ENCODE results near the gene ARF6. TPM values are rescaled to one million over a fixed set of nuclear protein-coding genes. Genes with fewer than 3 reads are reported as not detected.
"Not testable (repeated sequence)": the region's sequence is repeated elsewhere in the genome, so short reads cannot be mapped to it uniquely, and the experiment has no call there.

ARF6 gene
- total RNA-seq, 3 donors from 2014 or later, result 84.3 to 125 (median 123) TPM

- Histone ChIP-seq H3K4me1 (ENCODE audit: low read depth) (peaks cover 40% of the 10 kb centered on the region), H3K9me3 (no peaks in the 10 kb centered on the region), H3K4me3 (no peak overlapping the region), H3K36me3 (ENCODE audit: low read depth) (no peaks in the 10 kb centered on the region)
- intact Hi-C loops (cut with DNase I, micrococcal nuclease), result loop anchor here in 1 of 2 donors (10.0 kb wide), 1 partner anchor 67 kb away; no protein-coding TSS in a partner anchor
- ATAC-seq (no peak), DNase-seq (peak in 1 of 3 donors; percentile 48)
- TF ChIP-seq, protein P1, sequence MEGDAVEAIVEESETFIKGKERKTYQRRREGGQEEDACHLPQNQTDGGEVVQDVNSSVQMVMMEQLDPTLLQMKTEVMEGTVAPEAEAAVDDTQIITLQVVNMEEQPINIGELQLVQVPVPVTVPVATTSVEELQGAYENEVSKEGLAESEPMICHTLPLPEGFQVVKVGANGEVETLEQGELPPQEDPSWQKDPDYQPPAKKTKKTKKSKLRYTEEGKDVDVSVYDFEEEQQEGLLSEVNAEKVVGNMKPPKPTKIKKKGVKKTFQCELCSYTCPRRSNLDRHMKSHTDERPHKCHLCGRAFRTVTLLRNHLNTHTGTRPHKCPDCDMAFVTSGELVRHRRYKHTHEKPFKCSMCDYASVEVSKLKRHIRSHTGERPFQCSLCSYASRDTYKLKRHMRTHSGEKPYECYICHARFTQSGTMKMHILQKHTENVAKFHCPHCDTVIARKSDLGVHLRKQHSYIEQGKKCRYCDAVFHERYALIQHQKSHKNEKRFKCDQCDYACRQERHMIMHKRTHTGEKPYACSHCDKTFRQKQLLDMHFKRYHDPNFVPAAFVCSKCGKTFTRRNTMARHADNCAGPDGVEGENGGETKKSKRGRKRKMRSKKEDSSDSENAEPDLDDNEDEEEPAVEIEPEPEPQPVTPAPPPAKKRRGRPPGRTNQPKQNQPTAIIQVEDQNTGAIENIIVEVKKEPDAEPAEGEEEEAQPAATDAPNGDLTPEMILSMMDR (IDR thresholded peaks at IDR 0.05), result no peak
Observed at GRCh38 chr14:49897965-49898364, 5.1 kb downstream of the ARF6 start.

DNA sequence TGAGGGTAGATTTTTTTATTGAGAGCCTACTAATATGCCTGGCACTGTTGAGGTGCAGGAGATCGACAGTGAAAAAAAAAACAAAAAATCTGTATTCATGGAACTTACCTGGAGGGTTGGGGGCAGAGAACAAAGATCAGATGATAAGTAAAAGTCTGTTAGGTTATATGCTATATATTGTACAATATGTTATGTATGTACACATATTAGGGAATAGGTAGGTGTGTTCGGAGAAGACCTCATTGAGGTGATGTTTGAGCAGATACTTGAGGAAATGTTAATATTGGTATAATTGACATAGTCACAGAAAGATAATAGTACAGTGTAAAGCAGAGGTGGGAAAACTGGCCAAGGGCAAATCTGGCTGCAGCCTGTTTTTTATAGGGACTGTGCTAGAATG lies 5.6 kb downstream of the ARF6 start:
- H3K36me3 ChIP-seq (ENCODE audit: low read depth), result no peaks in the 10 kb centered on the region
- DNase-seq (no peak), ATAC-seq (no peak)
- TF ChIP-seq, protein P1 (IDR thresholded peaks at IDR 0.05), result no peak
- peaks cover 40% of the 10 kb centered on the region for H3K4me1 ChIP-seq (ENCODE audit: low read depth)
- H3K4me3 ChIP-seq, result no peak overlapping the region
- intact Hi-C loops (cut with DNase I, micrococcal nuclease), result loop anchor here in 1 of 2 donors (10.0 kb wide), 1 partner anchor 66 kb away; no protein-coding TSS in a partner anchor
- H3K9me3 ChIP-seq, result no peaks in the 10 kb centered on the region

DNA sequence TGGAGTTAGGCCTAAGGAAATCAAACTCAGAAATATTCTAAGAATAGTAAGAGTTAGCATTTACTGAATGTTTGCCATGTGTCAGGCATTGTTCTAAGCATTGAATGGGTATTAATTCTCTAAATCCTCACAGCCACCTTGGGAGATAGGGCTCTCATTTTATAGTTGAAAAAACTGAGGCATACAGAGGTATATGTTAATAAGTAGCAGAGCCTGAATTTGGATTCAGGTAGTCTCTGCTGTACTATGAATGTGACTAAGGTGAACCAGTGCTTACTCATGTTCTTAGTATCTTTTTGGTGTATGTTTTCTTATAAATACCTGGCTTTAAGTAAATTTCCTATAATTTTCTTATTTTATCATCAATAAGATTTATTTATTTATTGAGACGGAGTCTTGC lies 8.1 kb downstream of the ARF6 start:
- no peak for DNase-seq
- no peaks in the 10 kb centered on the region for H3K36me3 ChIP-seq (ENCODE audit: low read depth)
- no peak overlapping the region for H3K4me3 ChIP-seq
- ATAC-seq, result no peak
- H3K9me3 ChIP-seq, result no peaks in the 10 kb centered on the region
- TF ChIP-seq, protein P1 (IDR thresholded peaks at IDR 0.05), result no peak
- intact Hi-C loops (cut with DNase I, micrococcal nuclease), result no loop called here
- peaks cover 38% of the 10 kb centered on the region for H3K4me1 ChIP-seq (ENCODE audit: low read depth)

GRCh38 chr14:49902679-49903246 lies 9.9 kb downstream of the ARF6 start:
- H3K9me3 ChIP-seq; H3K4me3 ChIP-seq; intact Hi-C loops (cut with DNase I, micrococcal nuclease); H3K36me3 ChIP-seq (ENCODE audit: low read depth): not testable (repeated sequence)
- ATAC-seq, result peak; percentile 86
- peaks cover 31% of the 10 kb centered on the region for H3K4me1 ChIP-seq (ENCODE audit: low read depth)
- peak in 2 of 3 donors; percentile 44 to 59 for DNase-seq

DNA sequence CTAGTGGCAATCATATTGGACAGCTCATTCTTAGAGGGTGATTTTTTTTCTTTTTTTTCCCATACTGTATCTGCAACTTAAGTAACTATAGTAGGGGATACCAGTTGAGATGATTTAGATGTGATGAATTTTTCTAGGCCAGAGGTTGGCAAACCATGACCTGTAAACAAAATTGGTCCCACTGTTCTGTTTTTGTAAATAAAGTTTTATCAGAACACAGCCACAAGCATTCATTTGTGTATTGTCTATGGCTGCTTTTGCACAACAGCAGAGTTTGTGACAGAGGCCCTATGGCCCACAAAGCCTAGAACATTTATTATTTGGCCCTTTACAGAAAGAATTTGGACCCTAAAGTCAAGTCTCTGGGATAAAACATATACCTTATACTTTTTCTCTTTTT lies 11.4 kb downstream of the ARF6 start:
- H3K9me3 ChIP-seq, result no peaks in the 10 kb centered on the region
- no peaks in the 10 kb centered on the region for H3K36me3 ChIP-seq (ENCODE audit: low read depth)
- intact Hi-C loops (cut with DNase I, micrococcal nuclease), result no loop called here
- H3K4me3 ChIP-seq, result no peak overlapping the region
- TF ChIP-seq, protein P1 (IDR thresholded peaks at IDR 0.05), result no peak
- peaks cover 26% of the 10 kb centered on the region for H3K4me1 ChIP-seq (ENCODE audit: low read depth)
- DNase-seq, result no peak
- ATAC-seq, result no peak

DNA sequence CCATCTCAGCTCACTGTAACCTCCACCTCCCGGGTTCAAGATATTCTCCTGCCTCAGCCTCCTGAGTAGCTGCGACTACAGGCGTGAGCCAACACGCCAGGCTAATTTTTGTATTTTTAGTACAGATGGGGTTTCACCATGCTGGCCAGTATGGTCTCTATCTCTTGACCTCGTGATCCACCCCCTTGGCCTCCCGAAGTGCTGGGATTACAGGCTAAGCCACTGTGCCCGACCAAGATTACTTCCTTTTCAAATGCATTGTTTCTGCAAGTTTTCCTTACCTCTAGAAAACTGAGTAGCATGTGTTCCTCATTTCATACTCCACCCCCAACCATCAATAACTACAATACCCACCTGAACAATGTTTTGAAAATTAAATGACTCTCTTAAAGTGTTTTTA lies 13.1 kb downstream of the ARF6 start:
- no peak for ATAC-seq
- TF ChIP-seq, protein P1 (IDR thresholded peaks at IDR 0.05), result no peak

More for the DNA sequence above, 13.1 kb downstream of the ARF6 start:
- Histone ChIP-seq H3K36me3 (ENCODE audit: low read depth) (no peaks in the 10 kb centered on the region), H3K4me3 (no peak overlapping the region), H3K9me3 (no peaks in the 10 kb centered on the region), H3K4me1 (ENCODE audit: low read depth) (peaks cover 21% of the 10 kb centered on the region)
- intact Hi-C loops (cut with DNase I, micrococcal nuclease), result no loop called here
- DNase-seq, result no peak
